ENCODE results near the gene MRPL58.

MRPL58 gene

GRCh38 chr17:75063626-75064025, 51.2 kb downstream of the MRPL58 start:
- TF ChIP-seq CTCF (IDR thresholded peaks at IDR 0.05; ENCODE audit: borderline replicate concordance, insufficient read depth, low read depth, low read length) = 0 out of 2 replicates have a peak, but pooled peaks have one; percentile 17
- H3K4me3 ChIP-seq (ENCODE audit: low read depth, low read length) = no peak overlapping the region

GRCh38 chr17:75064040-75064439, 51.6 kb downstream of the MRPL58 start:
- no peak overlapping the region for H3K4me3 ChIP-seq (ENCODE audit: low read depth, low read length)
- no peak for TF ChIP-seq CTCF (IDR thresholded peaks at IDR 0.05; ENCODE audit: borderline replicate concordance, insufficient read depth, low read depth, low read length)

GRCh38 chr17:75064460-75064859, 52.0 kb downstream of the MRPL58 start:
- no peak overlapping the region for H3K4me3 ChIP-seq (ENCODE audit: low read depth, low read length)
- TF ChIP-seq CTCF (IDR thresholded peaks at IDR 0.05; ENCODE audit: borderline replicate concordance, insufficient read depth, low read depth, low read length) = no peak

GRCh38 chr17:75064867-75065561, 52.5 kb downstream of the MRPL58 start:
- H3K4me3 ChIP-seq (ENCODE audit: low read depth, low read length) = no peak overlapping the region
- TF ChIP-seq CTCF (IDR thresholded peaks at IDR 0.05; ENCODE audit: borderline replicate concordance, insufficient read depth, low read depth, low read length) = no peak

GRCh38 chr17:75065562-75066151, 53.2 kb downstream of the MRPL58 start:
- TF ChIP-seq CTCF (IDR thresholded peaks at IDR 0.05; ENCODE audit: borderline replicate concordance, insufficient read depth, low read depth, low read length) = no peak

GRCh38 chr17:75067856-75068255, 55.4 kb downstream of the MRPL58 start:
- H3K4me3 ChIP-seq (ENCODE audit: low read depth, low read length) = no peak overlapping the region
- no peak for TF ChIP-seq CTCF (IDR thresholded peaks at IDR 0.05; ENCODE audit: borderline replicate concordance, insufficient read depth, low read depth, low read length)

More at GRCh38 chr17:75065562-75066151, 53.2 kb downstream of the MRPL58 start:
- H3K4me3 ChIP-seq (ENCODE audit: low read depth, low read length) = no peak overlapping the region

- H3K4me3 ChIP-seq (ENCODE audit: low read depth, low read length) = no peak overlapping the region
- TF ChIP-seq CTCF (IDR thresholded peaks at IDR 0.05; ENCODE audit: borderline replicate concordance, insufficient read depth, low read depth, low read length) = no peak
Observed at GRCh38 chr17:75068750-75069149, 56.3 kb downstream of the MRPL58 start.

All from GM12875 (cell line).